Kidney glomerular epithelial cell (primary cell): ENCODE results near the gene PRKG1.
"Not testable (repeated sequence)": the region's sequence is repeated elsewhere in the genome, so short reads cannot be mapped to it uniquely, and the experiment has no call there.

Experiments used
- DNase-seq: peaks from one replicate; lab custom pipeline; 2025; lab: John Stamatoyannopoulos, UW

PRKG1 gene

DNA sequence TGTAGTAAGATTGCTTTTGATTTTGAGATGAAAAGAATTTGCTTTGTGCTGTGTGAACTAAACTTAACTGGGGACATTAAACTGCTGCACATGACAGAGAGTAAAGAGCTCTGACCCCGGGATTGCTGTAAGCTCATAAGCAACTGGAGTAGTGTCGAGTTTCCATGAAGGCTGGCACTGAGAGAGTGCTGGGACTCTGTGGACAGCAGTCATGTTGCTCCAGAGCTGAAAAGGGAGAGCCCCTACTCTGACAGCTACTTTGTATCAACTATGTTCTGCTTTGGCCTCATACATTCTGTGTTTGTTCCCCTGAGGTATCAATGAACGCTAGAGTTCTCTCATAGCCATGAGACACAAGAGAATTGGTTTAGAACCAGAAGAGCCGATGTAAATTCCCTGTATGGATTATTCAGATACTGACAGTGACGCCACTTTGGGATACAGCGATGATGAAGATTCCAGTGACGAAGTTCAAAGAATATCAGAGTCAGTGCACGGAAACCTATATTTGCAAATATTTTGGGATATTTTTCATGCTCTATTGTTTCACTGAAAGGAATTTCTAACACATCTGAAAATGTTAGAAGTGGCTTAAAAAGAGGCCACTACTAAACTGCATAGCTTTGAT, 1053.9 kb downstream of the PRKG1 start:
- no peak for DNase-seq

DNA sequence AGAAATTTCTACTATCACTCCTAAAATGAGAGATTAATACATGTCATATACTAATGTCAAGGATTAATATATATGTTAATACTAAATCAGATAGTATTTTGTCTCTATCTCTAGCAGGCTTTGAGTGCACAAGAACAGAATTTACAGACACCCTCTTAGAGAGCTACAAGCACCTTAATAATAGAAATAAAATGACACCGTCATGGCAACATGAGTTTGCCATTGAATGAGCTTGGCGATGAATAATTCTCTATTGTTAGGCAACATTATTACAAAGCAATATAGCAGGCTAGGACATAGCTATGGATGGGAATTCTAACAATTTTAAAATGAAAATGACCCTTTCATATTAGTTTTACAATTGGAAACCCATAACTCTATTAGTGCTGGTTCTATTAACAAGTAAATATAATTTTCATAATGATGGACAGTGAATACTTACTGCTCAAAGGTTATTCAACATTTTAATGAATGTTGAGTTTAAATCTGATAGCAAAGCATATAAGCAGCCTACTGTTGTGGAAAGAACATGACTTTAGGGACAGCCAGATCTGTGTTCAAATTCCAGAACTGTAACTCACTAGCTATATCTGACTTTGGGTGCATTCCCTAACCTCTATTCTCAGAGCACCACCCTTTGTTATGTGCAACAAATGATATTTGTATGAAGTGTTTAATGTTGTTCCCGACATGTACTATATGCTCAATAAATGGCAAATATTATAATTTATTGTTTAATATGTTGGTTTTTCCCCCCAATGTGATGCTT, 1055.3 kb downstream of the PRKG1 start:
- DNase-seq, result no peak

DNA sequence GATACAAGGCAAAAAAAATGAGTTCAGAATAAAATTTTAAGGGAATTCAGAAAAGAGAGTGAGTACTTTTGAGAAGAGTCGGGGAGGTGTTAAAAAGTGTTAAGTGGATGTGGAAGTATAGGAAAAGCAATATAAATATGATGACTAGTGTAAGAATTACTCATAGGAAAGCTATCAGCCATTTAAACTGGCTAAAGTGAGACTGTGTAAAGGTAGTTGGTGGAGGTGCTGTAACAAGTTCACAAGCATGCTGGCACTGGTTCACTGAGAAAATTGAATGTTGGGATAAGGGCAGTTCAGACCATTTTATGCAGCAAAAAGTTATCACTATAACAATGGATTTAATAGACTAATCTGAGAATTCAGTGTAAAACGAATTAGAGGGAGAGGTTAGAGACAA, 1060.8 kb downstream of the PRKG1 start:
- DNase-seq, result no peak

DNA sequence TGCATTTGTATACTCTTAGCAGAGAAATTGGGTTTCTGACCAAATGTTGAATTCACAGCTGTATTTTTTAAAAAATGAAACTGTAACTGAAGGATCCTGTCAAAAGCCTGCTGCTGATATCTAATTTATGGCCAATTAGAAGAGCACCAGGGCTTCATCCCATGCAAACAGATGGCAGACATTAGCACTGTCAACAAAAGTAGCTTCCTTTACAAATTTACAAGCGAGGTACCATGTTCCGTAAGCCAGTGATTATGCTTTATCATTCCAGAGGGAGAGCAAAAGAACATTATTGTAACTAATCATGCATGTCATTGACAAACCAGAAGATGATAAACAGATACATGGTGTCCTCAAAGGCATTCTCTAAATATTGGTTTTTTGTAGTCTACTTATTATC, 1062.6 kb downstream of the PRKG1 start:
- no peak for DNase-seq

DNA sequence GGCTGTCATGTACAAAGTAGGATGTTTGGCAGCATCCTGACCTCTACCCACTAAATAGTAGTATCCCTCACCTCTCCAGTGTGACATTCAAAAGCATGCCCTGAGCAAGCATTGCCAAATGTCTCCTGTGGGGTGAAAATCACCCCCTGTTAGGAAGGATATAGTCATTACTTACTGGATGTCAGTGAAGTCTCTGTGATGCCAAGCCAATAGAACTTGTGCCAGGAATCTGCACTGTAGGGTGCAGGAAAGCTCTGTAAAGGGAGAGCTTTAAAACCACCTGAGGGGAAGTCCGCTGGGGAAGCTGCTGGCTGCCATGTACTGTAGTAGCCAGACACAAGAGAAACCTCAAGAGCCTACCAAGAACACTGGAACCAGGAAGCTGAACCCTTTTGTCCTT, 1069.1 kb downstream of the PRKG1 start:
- DNase-seq, result no peak

DNA sequence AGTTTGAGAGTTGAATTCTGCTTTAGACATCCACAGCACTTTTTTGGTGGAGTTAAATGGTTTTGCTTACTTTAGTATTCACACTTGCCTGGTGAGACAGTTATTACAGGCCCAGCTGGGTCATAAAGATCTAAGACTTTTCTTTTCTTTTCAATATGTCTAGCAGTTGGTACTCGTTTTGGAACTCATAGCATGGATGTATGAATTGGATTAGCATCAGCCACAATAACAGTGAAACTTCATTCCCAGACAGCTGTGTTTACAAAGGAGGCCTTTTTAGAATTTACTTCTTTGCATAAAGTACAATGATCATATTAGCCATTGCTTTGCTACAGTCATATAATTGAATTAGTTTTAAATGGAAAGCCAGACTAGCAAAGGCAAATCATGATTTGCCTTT, 1071.3 kb downstream of the PRKG1 start:
- no peak for DNase-seq

DNA sequence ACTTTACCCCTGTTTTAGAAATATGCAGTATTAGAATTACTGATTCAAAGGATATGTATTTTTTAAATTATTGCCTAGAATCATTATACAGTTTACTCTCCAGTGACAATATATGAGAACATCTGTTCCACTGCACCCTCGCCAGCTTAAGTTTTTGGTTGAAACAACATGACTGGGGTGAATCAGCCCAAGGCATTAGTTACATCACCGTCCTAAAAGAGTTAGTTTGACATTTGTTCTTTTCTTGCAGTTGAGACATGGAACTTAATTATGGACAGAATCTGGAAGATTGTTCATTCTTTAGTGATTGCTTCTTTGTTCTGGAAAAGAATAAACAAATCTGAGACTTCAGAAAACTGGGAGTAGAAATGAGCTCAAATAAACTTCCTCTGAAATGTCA, 1072.5 kb downstream of the PRKG1 start:
- DNase-seq, result peak; percentile 60

DNA sequence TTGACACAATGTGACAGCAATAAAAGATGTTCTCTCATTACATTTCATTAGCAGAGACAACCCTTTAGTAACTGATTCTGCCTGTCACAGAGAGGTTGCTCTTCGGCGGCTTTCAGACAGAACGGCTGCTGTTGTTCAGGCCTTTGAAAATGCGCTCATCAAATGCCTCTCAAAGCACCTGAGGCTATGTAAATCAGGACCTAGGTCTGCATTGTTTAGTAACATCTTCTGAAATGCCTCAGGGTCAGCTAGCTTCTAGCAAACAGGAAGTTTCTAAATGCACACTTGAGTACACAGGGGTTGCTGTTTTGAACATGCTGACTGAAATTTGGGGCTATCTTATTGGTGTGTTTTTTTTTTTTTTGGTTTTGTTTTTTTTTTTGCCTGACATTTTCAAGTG, 1096.5 kb downstream of the PRKG1 start:
- no peak for DNase-seq

DNA sequence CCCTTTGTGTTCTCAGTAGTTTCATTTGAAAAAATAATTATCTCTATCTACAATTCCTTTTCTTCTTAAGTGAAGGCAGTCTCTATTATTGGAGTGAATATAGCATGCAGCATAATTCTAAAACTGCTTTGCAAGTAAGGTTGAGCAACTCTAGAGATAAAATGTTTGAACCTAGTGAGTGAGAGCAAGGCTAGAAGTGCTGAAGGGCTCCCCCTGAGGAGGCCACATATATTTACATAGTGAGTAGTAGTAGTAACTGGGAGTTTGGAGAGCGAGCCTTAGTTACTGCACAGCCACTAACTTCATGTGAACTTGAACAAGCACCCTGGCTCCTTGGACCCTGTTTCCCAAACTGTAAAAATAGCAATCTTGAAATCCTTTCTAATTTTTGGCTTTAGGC, 1098.3 kb downstream of the PRKG1 start:
- DNase-seq, result no peak

DNA sequence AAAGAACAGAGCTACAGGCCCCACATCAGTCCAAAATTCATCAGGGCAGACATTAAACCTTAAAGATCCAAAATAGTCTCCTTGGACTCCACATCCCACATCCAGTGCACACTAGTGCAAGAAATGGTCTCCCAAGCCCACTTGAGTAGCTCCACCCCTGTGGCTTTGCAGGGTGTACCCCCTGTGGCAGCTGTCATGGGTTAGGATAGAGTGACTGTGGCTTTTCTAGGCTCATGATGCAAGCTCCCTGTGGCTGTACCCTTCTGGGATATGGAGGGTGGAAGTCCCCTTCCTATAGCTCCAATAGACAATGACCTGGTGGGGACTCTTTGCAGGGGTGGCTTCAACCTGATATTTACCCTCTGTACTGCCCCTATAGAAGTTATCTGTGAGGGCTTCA, 1111.0 kb downstream of the PRKG1 start:
- no peak for DNase-seq

DNA sequence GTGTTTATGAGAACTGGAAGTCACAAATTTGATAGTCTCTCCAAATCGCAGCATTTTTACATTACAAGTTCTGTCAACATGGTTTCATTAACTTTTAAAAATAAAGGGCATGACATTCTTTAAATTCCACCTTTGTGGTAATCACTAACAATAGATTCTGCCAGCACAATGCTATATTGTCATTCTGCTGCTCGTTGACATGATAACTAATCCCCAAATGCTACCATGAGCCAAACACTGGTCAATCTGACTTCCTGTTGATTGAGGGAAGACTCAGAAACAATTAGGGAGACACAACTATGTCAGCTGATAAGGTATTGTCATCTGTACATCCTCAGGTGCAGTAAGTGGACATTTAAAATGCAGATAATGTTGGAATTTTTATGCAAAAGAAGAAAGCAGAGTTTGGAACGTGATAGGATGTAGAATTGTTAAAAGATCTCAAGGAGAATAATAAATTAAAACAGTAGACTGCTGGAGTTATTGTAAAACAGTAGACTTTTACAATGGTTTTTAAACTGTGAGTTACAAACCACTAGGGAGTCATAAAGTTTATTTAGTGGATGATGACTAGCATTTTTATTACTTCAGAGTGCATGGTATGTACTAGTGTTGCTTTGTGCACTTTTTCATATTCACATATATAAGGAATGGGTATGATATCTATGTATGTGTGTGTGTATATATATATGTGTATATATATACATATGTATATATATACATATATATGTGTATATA, 1113.4 kb downstream of the PRKG1 start:
- DNase-seq, result no peak

DNA sequence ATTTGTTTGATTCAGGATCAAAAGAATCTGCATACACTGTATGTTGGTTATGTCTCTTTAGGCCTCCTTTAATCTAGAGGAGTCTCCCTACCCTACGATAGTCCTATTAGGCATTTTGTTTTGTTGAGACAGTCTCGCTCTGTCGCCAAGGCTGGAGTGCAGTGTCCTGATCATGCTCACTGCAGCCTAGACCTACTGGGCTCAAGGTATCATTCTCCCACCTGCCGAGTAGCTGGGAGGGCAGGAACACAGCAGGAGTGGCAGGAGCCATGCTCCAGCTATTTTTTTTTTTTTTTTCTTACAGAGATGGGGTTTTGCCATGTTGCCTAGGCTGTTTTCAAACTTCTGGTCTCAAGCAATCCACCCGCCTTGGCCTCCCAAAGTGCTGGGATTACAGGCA, 1116.8 kb downstream of the PRKG1 start:
- no peak for DNase-seq

DNA sequence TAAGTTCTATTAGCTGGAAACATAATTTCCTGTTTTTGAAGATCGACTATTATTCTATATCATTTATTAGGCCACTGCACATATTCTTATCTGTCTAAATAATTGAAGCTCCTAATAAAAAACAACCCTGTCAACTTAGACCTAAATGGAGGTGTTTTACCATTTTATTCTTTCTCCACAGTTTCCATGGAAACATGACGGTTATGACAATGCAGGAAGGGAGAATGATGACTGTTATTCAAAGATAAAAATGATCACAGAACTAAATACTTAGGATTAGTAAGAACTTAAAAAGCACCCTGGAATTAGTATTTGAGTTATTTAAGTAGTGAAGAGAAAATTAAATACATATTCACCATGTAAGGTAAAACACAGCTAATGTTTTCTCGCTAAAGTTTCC, 1119.9 kb downstream of the PRKG1 start:
- no peak for DNase-seq

DNA sequence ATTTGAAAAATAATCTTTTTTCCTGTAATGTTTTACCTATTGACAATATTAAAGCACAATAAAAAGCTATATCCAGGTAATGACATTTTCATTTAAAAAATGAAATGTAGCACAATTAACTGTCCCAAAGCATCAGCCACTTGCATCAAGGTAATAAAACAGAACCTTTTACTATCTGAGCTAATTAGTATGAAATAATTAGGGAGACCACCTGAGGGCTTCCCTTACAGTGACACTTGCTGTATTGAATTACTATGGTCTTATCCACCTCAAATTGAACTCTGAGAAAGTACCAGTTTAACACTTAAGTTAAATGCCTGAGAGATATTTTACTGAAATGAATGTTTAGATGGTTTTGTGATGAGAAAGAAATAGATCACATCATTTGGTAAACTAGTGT, 1120.4 kb downstream of the PRKG1 start:
- DNase-seq, result no peak

DNA sequence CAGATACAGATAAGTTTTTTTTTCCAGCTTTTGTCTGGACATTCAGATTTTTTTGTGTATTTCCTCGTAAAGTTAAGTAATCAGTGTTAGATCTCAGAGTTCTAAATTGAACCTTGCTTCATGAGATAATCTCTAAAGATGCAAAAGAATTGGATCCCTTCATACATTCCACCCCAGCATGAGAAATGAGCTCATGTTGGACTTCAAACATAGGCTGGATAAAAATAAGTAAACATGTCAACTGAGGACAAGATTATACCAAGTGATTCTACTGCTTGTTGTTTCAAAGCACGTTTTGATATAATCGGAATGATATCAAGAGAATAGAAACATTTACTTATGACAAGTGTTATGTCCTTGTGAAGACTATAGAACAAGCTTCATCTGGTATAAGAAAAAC, 1122.8 kb downstream of the PRKG1 start:
- DNase-seq, result no peak

DNA sequence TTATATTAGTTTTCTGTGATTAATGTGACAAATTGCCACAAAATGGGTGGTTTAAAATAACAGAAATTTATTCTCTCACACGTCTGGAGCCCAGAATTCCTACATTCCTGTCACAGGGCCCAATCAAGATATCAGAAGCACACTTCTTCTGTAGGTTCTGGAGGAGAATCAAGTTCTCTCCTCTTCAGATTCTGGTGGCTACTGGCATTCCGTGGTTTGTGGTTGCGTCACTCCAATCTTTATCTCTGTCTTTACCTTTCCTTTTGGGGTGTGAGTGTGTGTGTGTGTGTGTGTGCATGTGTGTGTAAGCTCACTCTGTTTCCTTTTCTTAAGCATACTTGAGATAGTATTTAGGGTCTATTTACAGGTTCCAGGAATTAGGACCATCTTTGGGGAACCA, 1124.3 kb downstream of the PRKG1 start:
- DNase-seq, result no peak

DNA sequence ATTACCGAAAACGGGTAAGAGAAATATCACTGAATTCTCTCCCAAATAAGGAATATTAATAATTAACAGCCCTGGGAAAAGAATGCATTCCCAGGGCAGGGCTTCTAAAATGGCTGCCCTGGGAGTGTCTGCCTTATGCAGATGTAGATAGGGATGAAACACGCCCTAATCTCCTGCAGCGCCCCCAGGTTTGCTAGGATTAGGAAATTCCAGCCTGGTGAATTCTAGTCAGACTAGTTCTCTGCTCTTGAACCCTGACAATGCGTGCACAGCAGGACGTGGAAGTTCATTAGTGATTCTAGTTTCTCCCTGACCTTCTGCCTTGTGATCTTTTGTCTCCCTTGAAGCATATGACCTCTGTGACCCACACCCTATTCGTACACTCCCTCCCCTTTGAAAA, 1130.6 kb downstream of the PRKG1 start:
- DNase-seq, result not testable (repeated sequence)

DNA sequence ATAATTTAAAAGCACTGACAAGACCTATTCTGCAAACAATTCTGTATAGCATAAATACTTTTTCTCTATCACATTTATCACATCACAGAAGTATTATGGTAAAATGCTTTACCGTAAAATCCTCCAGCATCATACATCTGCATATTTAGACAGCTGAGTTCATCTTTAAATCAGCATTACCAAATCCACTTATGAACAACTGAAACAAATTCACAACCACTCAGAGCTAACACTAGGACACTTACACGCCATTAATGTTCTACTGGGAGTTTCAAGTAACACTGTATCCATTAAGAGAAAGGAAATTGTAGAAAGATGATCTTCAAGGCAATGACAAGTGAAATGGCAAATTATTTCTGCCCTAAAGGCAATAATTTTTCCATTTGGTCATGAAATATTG, 1134.1 kb downstream of the PRKG1 start:
- DNase-seq, result no peak

DNA sequence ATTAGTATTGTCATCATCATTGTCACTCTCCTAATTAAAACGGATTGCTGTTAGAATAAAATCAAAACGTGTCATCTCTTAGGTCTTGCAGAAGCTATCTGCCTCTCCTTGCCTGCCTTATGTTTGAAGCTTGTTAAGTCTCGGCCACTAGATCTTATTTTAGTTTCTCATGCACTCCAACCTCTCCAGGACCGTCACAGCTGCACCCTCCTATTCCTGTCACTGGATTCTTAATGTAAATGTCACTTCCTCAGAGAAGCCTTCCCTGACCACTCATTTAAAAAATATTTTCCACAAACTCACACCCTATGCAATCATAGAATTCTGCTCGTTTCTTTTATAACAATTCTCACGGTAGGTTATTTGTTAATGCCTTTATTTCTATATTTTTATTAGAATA, 1135.9 kb downstream of the PRKG1 start:
- DNase-seq, result no peak

DNA sequence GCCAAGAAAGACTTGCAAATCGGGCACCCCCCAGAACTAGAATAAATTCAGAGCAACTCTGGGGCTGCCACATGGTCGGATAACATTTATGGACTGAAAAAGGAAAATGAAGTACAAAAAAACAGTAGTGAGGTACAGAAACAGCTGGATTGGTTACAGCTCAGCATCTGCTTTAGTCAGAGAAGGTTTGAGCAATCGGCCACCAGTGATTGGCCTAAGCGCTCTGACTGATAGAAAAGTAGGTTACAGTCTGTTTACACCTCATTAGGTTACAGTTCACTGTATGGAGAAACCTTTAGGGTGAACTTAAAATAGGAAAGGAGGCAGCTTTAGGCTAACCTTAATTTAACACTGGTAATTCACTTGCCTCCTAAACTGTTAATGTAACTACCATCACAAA, 1137.8 kb downstream of the PRKG1 start:
- DNase-seq, result no peak

DNA sequence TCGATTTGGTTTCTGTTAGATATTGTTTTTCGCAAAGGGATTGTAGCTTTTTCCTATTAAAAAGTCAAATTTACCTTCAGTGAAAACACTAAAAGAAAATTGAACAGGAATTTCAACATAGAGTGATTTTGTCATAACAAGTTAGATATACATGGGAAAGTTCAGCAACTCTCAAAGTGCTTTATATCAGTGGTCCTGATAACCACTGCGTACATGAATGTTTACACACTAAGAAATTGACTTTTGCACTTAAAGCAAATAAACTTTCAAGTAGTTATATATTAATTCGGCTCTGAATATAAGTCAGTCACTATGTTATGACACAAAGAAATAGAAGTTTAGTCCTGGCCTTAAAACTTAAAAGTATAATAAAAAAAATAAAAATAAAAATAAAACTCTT, 1138.5 kb downstream of the PRKG1 start:
- DNase-seq, result no peak

DNA sequence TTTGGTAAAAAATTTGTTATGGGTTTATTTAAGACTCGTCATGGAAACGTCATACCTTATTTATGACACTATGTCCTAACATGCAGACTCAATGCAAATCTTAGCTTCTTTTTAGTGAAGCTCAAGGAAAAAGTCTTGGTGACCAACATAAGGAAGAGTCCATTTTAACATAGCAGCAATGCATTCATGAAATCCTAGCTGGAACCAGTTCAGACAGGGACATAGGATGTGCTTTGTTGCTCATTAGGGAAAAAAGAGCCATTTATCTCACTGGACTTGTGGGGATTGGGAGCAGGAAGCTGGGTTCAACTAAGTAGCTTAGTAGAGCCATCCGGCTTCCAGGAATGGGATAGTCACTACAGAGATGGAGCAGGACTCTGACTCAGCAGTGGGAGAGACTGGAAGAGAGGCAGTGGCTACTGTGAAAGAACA, 1139.0 kb downstream of the PRKG1 start:
- no peak for DNase-seq

DNA sequence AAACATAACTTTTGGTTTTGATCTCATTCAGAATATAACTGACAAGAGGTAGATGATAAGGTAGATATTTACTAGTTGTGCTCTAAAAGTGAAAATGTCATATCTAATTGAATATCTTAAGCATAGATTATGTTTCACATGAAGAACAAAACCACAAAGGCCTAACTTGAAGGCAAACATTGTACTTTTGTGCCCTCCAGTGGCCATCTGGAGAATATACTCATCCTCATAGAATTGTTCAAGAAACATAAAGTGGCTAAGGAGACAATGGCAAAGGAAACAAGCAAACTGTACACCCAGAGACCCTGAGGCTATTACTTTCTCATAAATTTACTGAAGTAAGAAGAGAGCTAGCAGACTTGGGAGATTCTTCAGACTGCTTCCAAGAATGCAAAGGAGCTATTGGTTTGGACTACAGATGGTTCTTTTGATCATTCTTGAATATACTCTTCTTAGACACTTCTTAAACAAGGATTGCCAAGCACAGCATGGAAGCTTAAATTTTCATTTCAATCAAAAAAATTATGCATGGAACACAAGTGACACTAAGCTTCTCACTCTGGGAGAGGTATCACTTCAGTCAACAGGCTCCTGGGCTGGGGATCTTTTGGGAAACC, 1141.6 kb downstream of the PRKG1 start:
- DNase-seq, result peak; percentile 81
